ENCODE results near the gene NR2F6.
A peak's percentile ranks its signal among the peaks of the same experiment; 100 is the strongest.

The NR2F6 gene

DNA sequence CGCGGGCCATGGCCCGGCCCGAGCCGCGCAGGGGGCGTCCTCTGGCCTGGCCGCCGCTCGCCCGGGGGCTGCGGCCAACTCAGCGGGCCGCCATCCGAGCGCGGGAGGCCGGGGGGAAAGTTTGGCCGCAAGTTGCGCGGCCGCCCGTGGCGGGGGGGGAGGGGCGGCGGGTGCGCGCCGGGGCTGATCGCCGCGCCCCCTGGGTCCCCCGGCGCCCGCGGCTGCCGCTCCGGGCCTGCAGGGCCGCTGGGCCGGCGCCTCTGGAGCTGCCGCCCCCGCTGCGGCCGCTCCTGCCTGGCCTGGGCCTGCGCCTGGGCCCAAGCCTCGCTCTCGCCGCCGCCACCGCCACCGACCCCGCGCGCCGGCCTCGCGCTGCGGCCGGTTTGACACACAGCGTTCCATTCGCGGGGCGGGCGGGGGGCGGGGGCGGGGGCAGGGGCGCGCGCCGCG, at the start of gene NR2F6:
Gene NR2F6 (minus strand): TSS at position 385 of the 450 bp plus-strand sequence. CDS start 699 bp downstream, outside the sequence.
- peaks cover 21 to 23% of the 10 kb centered on the region in 2 donors for H3K4me1 Mint-ChIP-seq

GRCh38 chr19:17294051-17294891, 48.6 kb upstream of the NR2F6 start:
- H3K9me3 Mint-ChIP-seq: no peaks in the 10 kb centered on the region
- no peaks in the 10 kb centered on the region for H3K27me3 Mint-ChIP-seq
- peaks cover 3 to 14% of the 10 kb centered on the region in 2 donors for H3K36me3 Mint-ChIP-seq
- DNase-seq: no peak
- ATAC-seq (replicated peaks): no peak
- peaks cover 2 to 21% of the 10 kb centered on the region in 2 donors for H3K4me1 Mint-ChIP-seq
- no peak overlapping the region for H3K4me3 Mint-ChIP-seq
- H3K27ac Mint-ChIP-seq: no peak overlapping the region

More for the DNA sequence above, at the start of gene NR2F6:
- DNase-seq: no peak
- Mint-ChIP-seq H3K27me3 (no peaks in the 10 kb centered on the region), H3K27ac (peak within 1 kb of the TSS; percentile 99), H3K4me3 (peak within 1 kb of the TSS; percentile 98), H3K9me3 (no peaks in the 10 kb centered on the region), H3K36me3 (peaks cover 0 to 4% of the 10 kb centered on the region in 2 donors)
- ATAC-seq (replicated peaks): peak in 1 of 2 donors; percentile 27

DNA sequence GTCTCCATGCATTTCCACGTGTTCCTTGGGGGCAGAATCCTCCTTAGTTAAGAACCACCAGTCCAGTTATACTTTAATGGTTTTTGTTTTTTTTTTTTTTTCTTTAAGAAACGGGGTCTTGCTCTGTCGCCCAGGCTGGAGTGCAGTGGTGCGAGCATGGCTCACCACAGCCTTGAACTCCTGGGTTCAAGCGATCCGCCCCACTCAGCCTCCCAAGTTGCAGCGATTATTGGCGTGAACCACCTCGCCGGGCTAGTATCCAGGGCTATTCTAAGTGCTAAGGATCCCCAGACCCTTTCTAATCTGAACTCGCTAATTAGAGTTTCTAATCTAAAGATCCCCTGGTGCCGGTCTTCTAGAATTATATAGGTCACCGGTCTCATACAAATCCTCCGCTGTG, 47.9 kb upstream of the NR2F6 start:
- no peak overlapping the region for H3K27ac Mint-ChIP-seq

DNA sequence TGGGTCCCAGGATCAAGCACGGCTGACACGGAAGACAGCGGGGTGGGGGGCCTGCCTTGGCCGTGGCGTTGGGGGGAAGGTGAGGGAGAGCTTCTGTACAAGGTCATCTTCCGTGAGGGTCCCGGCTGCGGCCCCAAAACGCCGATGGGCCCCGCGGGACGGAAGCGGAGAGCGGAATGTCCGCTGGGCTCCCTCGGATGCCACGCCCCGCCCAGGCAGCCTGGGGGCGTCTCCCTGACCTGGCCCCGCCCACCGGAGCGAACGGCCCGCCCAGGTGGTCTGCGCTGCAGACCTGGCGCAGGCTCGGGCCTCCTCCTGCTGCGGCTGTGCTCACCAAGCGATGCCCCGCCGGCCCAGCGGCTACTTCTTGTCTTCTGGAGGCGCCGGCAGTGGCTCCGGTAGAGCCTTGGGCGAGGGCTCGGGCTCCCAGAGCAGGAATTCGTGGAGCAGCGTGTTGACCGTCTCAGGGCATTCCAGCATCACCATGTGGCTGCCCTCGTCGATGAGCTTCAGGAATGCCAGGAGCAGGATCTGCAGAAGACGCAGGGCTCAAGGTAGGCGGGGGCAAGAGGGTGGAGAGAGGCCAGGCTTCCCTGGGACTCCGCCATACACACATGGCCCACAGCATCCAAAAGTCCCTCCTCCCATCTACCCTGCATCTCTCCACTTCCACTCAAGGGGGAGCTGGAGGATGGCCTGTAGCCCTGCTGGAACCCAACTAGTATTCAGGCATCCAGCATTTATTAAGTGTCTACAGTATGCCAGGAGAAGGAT, 46.8 kb upstream of the NR2F6 start:
- peak; percentile 95 for ATAC-seq (replicated peaks)

More for the DNA sequence above, 47.9 kb upstream of the NR2F6 start:
- Mint-ChIP-seq H3K9me3 (no peaks in the 10 kb centered on the region), H3K4me1 (peaks cover 2 to 21% of the 10 kb centered on the region in 2 donors), H3K36me3 (peaks cover 3 to 11% of the 10 kb centered on the region in 2 donors), H3K27me3 (no peaks in the 10 kb centered on the region), H3K4me3 (no peak overlapping the region)
- ATAC-seq (replicated peaks): no peak
- DNase-seq: no peak

DNA sequence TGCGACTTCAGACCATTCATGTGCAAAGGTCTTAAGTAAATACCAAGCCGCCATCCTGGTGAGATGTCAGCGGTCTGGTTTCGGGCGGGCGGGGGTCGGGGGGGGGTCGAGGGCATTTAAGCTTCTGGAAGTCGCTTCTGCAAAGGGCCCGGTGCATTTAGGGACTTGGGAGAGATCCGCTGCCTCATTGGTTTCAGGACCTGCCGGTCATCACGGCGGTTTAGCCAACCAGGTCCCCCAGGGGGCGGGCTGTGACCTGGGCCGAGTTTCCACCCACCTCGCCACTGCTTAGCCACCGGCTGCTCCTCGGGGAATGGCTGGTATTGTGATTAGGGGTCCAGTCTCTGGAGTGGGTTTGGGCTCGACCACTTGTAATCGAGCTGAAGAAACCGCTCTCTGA, 43.8 kb upstream of the NR2F6 start:
- Mint-ChIP-seq H3K4me1 (peaks cover 2 to 19% of the 10 kb centered on the region in 2 donors), H3K9me3 (no peaks in the 10 kb centered on the region)

More for the DNA sequence above, 46.8 kb upstream of the NR2F6 start:
- peaks cover 2 to 21% of the 10 kb centered on the region in 2 donors for H3K4me1 Mint-ChIP-seq
- peak overlapping the region; percentile 89 to 93 for H3K4me3 Mint-ChIP-seq
- peak overlapping the region; percentile 92 for H3K27ac Mint-ChIP-seq
- H3K9me3 Mint-ChIP-seq: no peaks in the 10 kb centered on the region
- H3K27me3 Mint-ChIP-seq: no peaks in the 10 kb centered on the region
- H3K36me3 Mint-ChIP-seq: peaks cover 3 to 13% of the 10 kb centered on the region in 2 donors
- peak; percentile 74 for DNase-seq

DNA sequence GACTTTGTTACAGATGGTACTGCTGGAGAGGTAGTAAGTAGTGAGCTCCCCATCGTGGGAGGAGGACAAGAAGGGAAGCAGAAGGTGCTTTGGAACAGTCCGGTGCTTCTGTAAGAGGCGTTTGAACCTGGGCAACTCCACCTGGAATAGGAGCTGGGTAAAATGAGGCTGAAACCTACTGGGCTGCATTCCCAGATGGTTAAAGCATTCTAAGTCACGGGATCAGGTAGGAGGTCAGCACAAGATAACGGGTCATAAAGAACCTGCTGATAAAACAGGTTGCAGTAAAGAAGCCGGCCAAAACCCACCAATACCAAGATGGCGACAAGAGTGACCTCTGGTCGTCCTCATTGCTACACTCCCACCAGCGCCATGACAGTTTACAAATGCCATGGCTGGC, 41.0 kb upstream of the NR2F6 start:
- no peaks in the 10 kb centered on the region for H3K9me3 Mint-ChIP-seq
- ATAC-seq (replicated peaks): no peak

More for the DNA sequence above, 43.8 kb upstream of the NR2F6 start:
- ATAC-seq (replicated peaks): peak; percentile 38 to 55
- Mint-ChIP-seq H3K4me3 (peak overlapping the region in 1 of 2 donors; percentile 6), H3K27ac (no peak overlapping the region), H3K27me3 (no peaks in the 10 kb centered on the region), H3K36me3 (peaks cover 6 to 22% of the 10 kb centered on the region in 2 donors)
- peak; percentile 67 for DNase-seq

GRCh38 chr19:17286263-17286662, 40.5 kb upstream of the NR2F6 start:
- no peaks in the 10 kb centered on the region for H3K9me3 Mint-ChIP-seq
- no peaks in the 10 kb centered on the region for H3K27me3 Mint-ChIP-seq

More for the DNA sequence above, 41.0 kb upstream of the NR2F6 start:
- Mint-ChIP-seq H3K4me1 (peaks cover 7 to 20% of the 10 kb centered on the region in 2 donors), H3K27ac (no peak overlapping the region), H3K36me3 (peaks cover 11 to 24% of the 10 kb centered on the region in 2 donors), H3K4me3 (no peak overlapping the region), H3K27me3 (no peaks in the 10 kb centered on the region)
- no peak for DNase-seq

GRCh38 chr19:17285415-17286135, 39.9 kb upstream of the NR2F6 start:
- DNase-seq (no peak), ATAC-seq (replicated peaks) (no peak)
- H3K4me1 Mint-ChIP-seq: peaks cover 11 to 26% of the 10 kb centered on the region in 2 donors
- no peak overlapping the region for H3K27ac Mint-ChIP-seq
- H3K9me3 Mint-ChIP-seq: no peaks in the 10 kb centered on the region
- H3K36me3 Mint-ChIP-seq: peaks cover 11 to 24% of the 10 kb centered on the region in 2 donors
- H3K4me3 Mint-ChIP-seq: no peak overlapping the region
- no peaks in the 10 kb centered on the region for H3K27me3 Mint-ChIP-seq

More at GRCh38 chr19:17286263-17286662, 40.5 kb upstream of the NR2F6 start:
- Mint-ChIP-seq H3K4me3 (no peak overlapping the region), H3K4me1 (peaks cover 9 to 23% of the 10 kb centered on the region in 2 donors), H3K36me3 (peaks cover 11 to 24% of the 10 kb centered on the region in 2 donors), H3K27ac (no peak overlapping the region)
- DNase-seq: no peak
- ATAC-seq (replicated peaks): no peak

- H3K9me3 Mint-ChIP-seq: no peaks in the 10 kb centered on the region
- peaks cover 19 to 31% of the 10 kb centered on the region in 2 donors for H3K36me3 Mint-ChIP-seq
- H3K27ac Mint-ChIP-seq: no peak overlapping the region
- no peak for DNase-seq
- H3K27me3 Mint-ChIP-seq: no peaks in the 10 kb centered on the region
- no peak for ATAC-seq (replicated peaks)
- no peak overlapping the region for H3K4me3 Mint-ChIP-seq
- peaks cover 11 to 26% of the 10 kb centered on the region in 2 donors for H3K4me1 Mint-ChIP-seq
Measured at GRCh38 chr19:17283504-17283996, 37.8 kb upstream of the NR2F6 start.

DNA sequence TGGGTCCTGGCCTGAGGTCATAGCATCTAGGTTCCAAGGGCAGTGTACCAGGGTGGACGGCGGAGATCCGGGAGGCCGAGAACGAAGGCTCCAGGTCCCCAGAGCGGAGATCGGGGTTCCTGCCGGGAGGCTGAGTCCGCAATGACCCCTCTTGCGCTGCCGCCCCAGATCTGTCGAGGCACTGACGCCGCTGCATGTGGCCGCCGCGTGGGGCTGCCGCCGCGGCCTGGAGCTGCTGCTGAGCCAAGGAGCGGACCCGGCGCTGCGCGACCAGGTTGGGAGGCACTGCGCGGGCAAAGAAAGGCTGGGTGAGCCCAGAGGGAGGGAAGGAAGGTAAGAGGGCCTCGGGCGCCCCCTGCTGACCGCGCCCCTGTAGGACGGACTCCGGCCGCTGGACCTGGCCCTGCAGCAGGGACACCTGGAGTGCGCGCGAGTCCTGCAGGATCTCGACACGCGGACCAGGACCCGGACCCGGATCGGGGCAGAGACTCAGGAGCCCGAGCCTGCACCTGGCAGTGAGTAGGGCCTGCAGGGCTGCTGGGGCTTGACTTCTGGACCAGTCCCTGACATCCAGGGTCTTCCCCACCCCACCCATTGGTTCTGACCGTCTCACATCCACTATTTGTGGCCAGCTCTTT, 36.9 kb upstream of the NR2F6 start:
- Mint-ChIP-seq H3K4me1 (peaks cover 11 to 26% of the 10 kb centered on the region in 2 donors), H3K27ac (peak overlapping the region; percentile 80), H3K9me3 (no peaks in the 10 kb centered on the region), H3K36me3 (peaks cover 21 to 33% of the 10 kb centered on the region in 2 donors), H3K27me3 (no peaks in the 10 kb centered on the region), H3K4me3 (peak overlapping the region; percentile 88 to 90)
- peak; percentile 86 to 87 for ATAC-seq (replicated peaks)
- DNase-seq: peak; percentile 77

- Mint-ChIP-seq H3K4me1 (peaks cover 11 to 32% of the 10 kb centered on the region in 2 donors), H3K9me3 (no peaks in the 10 kb centered on the region), H3K4me3 (peak within 1 kb of the TSS; percentile 88 to 90), H3K36me3 (peaks cover 29 to 40% of the 10 kb centered on the region in 2 donors), H3K27me3 (no peaks in the 10 kb centered on the region), H3K27ac (peak within 1 kb of the TSS; percentile 80)
- peak; percentile 69 to 72 for ATAC-seq (replicated peaks)
- peak; percentile 64 for DNase-seq
Measured at GRCh38 chr19:17281391-17282304, 35.9 kb upstream of the NR2F6 start, which contains the start of gene ANKLE1. Gene ANKLE1 (plus strand): TSS chr19:17281901. CDS start chr19:17281921, 20 bp downstream.

DNA sequence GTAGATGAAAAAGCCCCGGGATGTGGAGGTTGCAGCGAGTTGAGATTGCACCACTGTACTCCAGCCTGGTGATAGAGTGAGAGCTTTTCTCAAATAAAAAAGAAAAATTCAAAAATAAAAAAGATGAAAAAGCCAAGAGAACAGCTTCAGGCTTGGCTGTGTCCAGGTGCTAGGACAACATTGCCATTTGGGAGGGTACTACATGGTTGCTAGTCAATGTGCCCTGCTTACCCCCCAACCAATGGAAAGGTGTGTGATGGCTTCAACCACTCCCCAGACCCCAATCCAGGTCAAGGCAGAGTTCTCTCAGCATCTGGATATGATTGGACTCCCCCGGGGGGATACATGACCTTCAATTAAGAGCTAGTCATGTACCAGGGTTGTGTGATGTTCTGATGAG, 33.7 kb upstream of the NR2F6 start:
- no peak overlapping the region for H3K4me3 Mint-ChIP-seq
- peaks cover 30 to 41% of the 10 kb centered on the region in 2 donors for H3K36me3 Mint-ChIP-seq
- no peaks in the 10 kb centered on the region for H3K27me3 Mint-ChIP-seq
- H3K4me1 Mint-ChIP-seq: peaks cover 11 to 32% of the 10 kb centered on the region in 2 donors
- ATAC-seq (replicated peaks) (no peak), DNase-seq (no peak)
- H3K27ac Mint-ChIP-seq: no peak overlapping the region
- no peaks in the 10 kb centered on the region for H3K9me3 Mint-ChIP-seq
